H1 (cell line): ENCODE results near the gene JMJD8. TPM values are rescaled to one million over a fixed set of nuclear protein-coding genes. Genes with fewer than 3 reads are reported as not detected.

Source experiments
- CTCF ChIA-PET: fragments of 300-600 bp; sonication (Branson Sonifier 250); formaldehyde crosslinking; loops from one replicate; lab custom pipeline; 2021; ENCODE audit not compliant: partially characterized antibody; lab: Charles Lee
- POLR2A ChIA-PET: fragments of 300-600 bp; sonication (Branson Sonifier 250); formaldehyde crosslinking; loops from one replicate; lab custom pipeline; 2021; ENCODE audit warnings: inconsistent platforms; ENCODE audit not compliant: partially characterized antibody; lab: Charles Lee
- DNase-seq, 2 experiments: peaks; one replicate each; pipeline versions ENCODE4 v3.0.0 to v3.0.0-alpha.2; 2010 to 2022; ENCODE audit warnings: low spot score in 2 of 2, low read depth in 1 of 2, mixed read lengths in 1 of 2
- FAIRE-seq: peaks from 2 replicates; lab custom pipeline; 2011; peaks lifted over from hg19 to GRCh38; lab: Jason Lieb, UNC
- H2AFZ ChIP-seq: 2 replicates; pipeline ENCODE4 v1.8.1; 2012; ENCODE audit warnings: low read length, inconsistent platforms
- H2AK5ac ChIP-seq: 2 replicates; pipeline ENCODE4 v1.6.1; 2013; ENCODE audit warnings: low read depth, low read length
- H2BK120ac ChIP-seq: replicated peaks from 2 replicates; pipeline ENCODE3; 2013; ENCODE audit warnings: low read depth, low read length, inconsistent platforms
- H2BK12ac ChIP-seq: 2 replicates; pipeline ENCODE4 v1.6.1; 2013; ENCODE audit warnings: low read depth, low read length
- H2BK15ac ChIP-seq: 2 replicates; pipeline ENCODE4 v1.6.1; 2013; ENCODE audit warnings: low read length
- H2BK20ac ChIP-seq: 2 replicates; pipeline ENCODE4 v1.6.1; 2013; ENCODE audit warnings: low read length
- H2BK5ac ChIP-seq: 2 replicates; pipeline ENCODE4 v1.6.1; 2013; ENCODE audit warnings: low read depth, low read length
- H3K14ac ChIP-seq: 2 replicates; pipeline ENCODE4 v1.6.1; 2013; ENCODE audit warnings: inconsistent platforms; ENCODE audit not compliant: insufficient read length
- H3K18ac ChIP-seq: 2 replicates; pipeline ENCODE4 v1.6.1; 2013; ENCODE audit warnings: low read length; ENCODE audit errors: extremely low read depth
- H3K23ac ChIP-seq: 2 replicates; pipeline ENCODE4 v1.6.1; 2013; ENCODE audit warnings: inconsistent platforms; ENCODE audit not compliant: insufficient read length
- H3K23me2 ChIP-seq: 2 replicates; pipeline ENCODE4 v1.6.1; 2013; ENCODE audit warnings: low read depth, low read length
- H3K27ac ChIP-seq: 2 replicates; pipeline ENCODE4 v1.6.1; 2011; ENCODE audit warnings: low read depth, low read length, inconsistent platforms
- H3K27me3 ChIP-seq, 4 experiments: replicated peaks in 1 of 4; 1 replicate in 1 of 4; 2 replicates in 3 of 4; pipeline versions ENCODE4 v1.6.1 to v1.8.1; 2011 to 2013; ENCODE audit warnings: low read length in 3 of 4, mild to moderate bottlenecking in 3 of 4, inconsistent platforms in 2 of 4, mixed read lengths in 2 of 4, moderate library complexity in 1 of 4; ENCODE audit not compliant: control insufficient read depth in 3 of 4, insufficient read depth in 3 of 4; ENCODE audit errors: extremely low read depth in 1 of 4
- H3K36me3 ChIP-seq, 4 experiments: 2 replicates each; pipeline versions ENCODE4 v1.6.1 to v1.8.1; 2011 to 2013; ENCODE audit warnings: mild to moderate bottlenecking in 4 of 4, low read length in 3 of 4, moderate library complexity in 2 of 4, control low read depth in 1 of 4, inconsistent platforms in 1 of 4; ENCODE audit not compliant: insufficient read depth in 4 of 4, control insufficient read depth in 2 of 4
- H3K4ac ChIP-seq: replicated peaks from 2 replicates; pipeline ENCODE3; 2013; ENCODE audit warnings: low read length, low read depth, mixed read lengths, inconsistent platforms; ENCODE audit not compliant: insufficient read length
- H3K4me1 ChIP-seq, 4 experiments: replicated peaks in 1 of 4; 1 replicate in 1 of 4; 2 replicates in 3 of 4; pipeline versions ENCODE4 v1.6.1 to v1.8.1; 2011 to 2013; ENCODE audit warnings: low read length in 3 of 4, inconsistent platforms in 2 of 4, mixed read lengths in 1 of 4; ENCODE audit not compliant: insufficient read depth in 4 of 4, control insufficient read depth in 3 of 4
- H3K4me2 ChIP-seq, 2 experiments: 2 replicates each; pipeline versions ENCODE4 v1.6.1 to v1.8.1; 2011 to 2013; ENCODE audit warnings: low read depth in 2 of 2, low read length in 2 of 2, control low read depth in 1 of 2, inconsistent platforms in 1 of 2, mild to moderate bottlenecking in 1 of 2; ENCODE audit not compliant: insufficient read depth in 1 of 2
- H3K4me3 ChIP-seq, 4 experiments: fragments of 200-600, 300-600 bp in 1 of 4; sonication (generic), shearing (Covaris generic), sonication (Bioruptor Twin) in 1 of 4; 2 replicates each; pipeline versions ENCODE4 v1.5.1 to v1.8.1; 2011 to 2016; ENCODE audit warnings: low read length in 4 of 4, low read depth in 3 of 4, control low read depth in 2 of 4, inconsistent platforms in 2 of 4, mild to moderate bottlenecking in 2 of 4, mixed read lengths in 1 of 4, moderate library complexity in 1 of 4; ENCODE audit not compliant: insufficient read depth in 2 of 4; ENCODE audit errors: extremely low read depth in 1 of 4
- H3K56ac ChIP-seq: replicated peaks from 2 replicates; pipeline ENCODE3; 2013; ENCODE audit warnings: low read depth, mild to moderate bottlenecking, mixed read lengths, low read length, inconsistent platforms; ENCODE audit not compliant: insufficient read length
- H3K79me1 ChIP-seq: 2 replicates; pipeline ENCODE4 v1.6.1; 2013; ENCODE audit warnings: low read depth, low read length, control low read depth
- H3K79me2 ChIP-seq, 2 experiments: 2 replicates each; pipeline versions ENCODE4 v1.6.1 to v1.8.1; 2012 to 2013; ENCODE audit warnings: low read length in 2 of 2, mild to moderate bottlenecking in 2 of 2, inconsistent platforms in 1 of 2; ENCODE audit not compliant: insufficient read depth in 2 of 2, control insufficient read depth in 1 of 2
- H3K9ac ChIP-seq, 4 experiments: replicated peaks in 1 of 4; 1 replicate in 1 of 4; 2 replicates in 3 of 4; pipeline versions ENCODE4 v1.6.1 to v1.8.1; 2011 to 2013; ENCODE audit warnings: low read depth in 3 of 4, low read length in 3 of 4, control low read depth in 2 of 4, mild to moderate bottlenecking in 2 of 4, moderate library complexity in 2 of 4, inconsistent platforms in 1 of 4; ENCODE audit errors: extremely low read depth in 1 of 4
- H3K9me3 ChIP-seq, 2 experiments: 2 replicates each; pipeline versions ENCODE4 v1.6.1 to v1.8.1; 2012 to 2013; ENCODE audit warnings: mild to moderate bottlenecking in 2 of 2, moderate library complexity in 2 of 2, control low read depth in 1 of 2, inconsistent platforms in 1 of 2, low read depth in 1 of 2, low read length in 1 of 2, mixed read lengths in 1 of 2; ENCODE audit not compliant: insufficient read depth in 2 of 2
- H4K20me1 ChIP-seq, 2 experiments: replicated peaks in 1 of 2; 2 replicates each; pipeline versions ENCODE3 to v1.8.1; 2011 to 2013; ENCODE audit warnings: inconsistent platforms in 2 of 2, low read length in 2 of 2, mild to moderate bottlenecking in 1 of 2; ENCODE audit not compliant: insufficient read depth in 2 of 2, control insufficient read depth in 1 of 2
- H4K5ac ChIP-seq: 2 replicates; pipeline ENCODE4 v1.6.1; 2013; ENCODE audit warnings: low read length, low read depth, mixed read lengths, inconsistent platforms; ENCODE audit not compliant: insufficient read length
- H4K8ac ChIP-seq: 2 replicates; pipeline ENCODE4 v1.8.0; 2013; ENCODE audit warnings: mild to moderate bottlenecking, moderate library complexity, low read length, inconsistent platforms; ENCODE audit not compliant: insufficient read depth; ENCODE audit errors: extremely low read depth
- H4K91ac ChIP-seq: replicated peaks from 2 replicates; pipeline ENCODE3; 2013; ENCODE audit warnings: low read length, mixed read lengths, inconsistent platforms; ENCODE audit not compliant: insufficient read length
- RAD21 ChIP-seq, 2 experiments: IDR thresholded peaks in 1 of 2; conservative IDR thresholded peaks in 1 of 2; 2 replicates each; pipeline ENCODE4 v1.6.1; 2011; ENCODE audit warnings: low read depth in 2 of 2, low read length in 2 of 2, improper control_type of control experiment in 1 of 2, inconsistent platforms in 1 of 2, mild to moderate bottlenecking in 1 of 2, moderate library complexity in 1 of 2
- RBBP5 ChIP-seq: IDR thresholded peaks from 2 replicates; pipeline ENCODE4 v1.7.1; 2012; ENCODE audit warnings: low read depth, mild to moderate bottlenecking, inconsistent platforms, low read length, moderate library complexity, borderline replicate concordance
- WGBS, 2 experiments: shearing (Covaris generic) in 1 of 2; methylation state at CpG; one replicate each; pipeline versions ENCODE4 v1.1.6 to v1.1.7; 2013 to 2015; ENCODE audit warnings: low lambda C conversion rate in 2 of 2, mixed read lengths in 2 of 2, inconsistent platforms in 1 of 2, low coverage in 1 of 2, missing lambda C conversion rate in 1 of 2; ENCODE audit not compliant: insufficient replicate concordance in 2 of 2, insufficient coverage in 1 of 2, insufficient read length in 1 of 2; ENCODE audit errors: extremely low coverage in 1 of 2, missing lambda C conversion rate in 1 of 2; 5-methylcytosine and 5-hydroxymethylcytosine counted together
- polyA plus RNA-seq, 7 experiments: library from polyadenylated mRNA; depleted of rRNA in 3 of 7; stranded (reverse) in 5 of 7; unstranded in 2 of 7; fragments of >200 nt in 5 of 7; fragments of 200-250 nt in 2 of 7; gene quantifications; 1 replicate in 5 of 7; 2 replicates in 1 of 7; 4 replicates in 1 of 7; pipeline versions ENCODE4 v1.2.1 to v1.2.3, GENCODE V29; 2011 to 2013; ENCODE audit warnings: missing spikeins in 2 of 7, mixed read lengths in 2 of 7
- total RNA-seq: library from RNA; stranded (reverse); fragmentation: NEBNext Ultra II Directional; extraction: Animal tissue kit (Norgen Biotek cat#: 25700); gene quantifications from 2 replicates; pipeline ENCODE4 v1.2.1, GENCODE V29; 2021
- TF ChIP-seq, protein P1 (sequence below), 3 experiments: IDR thresholded peaks; 1 replicate in 2 of 3; 2 replicates in 1 of 3; pipeline versions ENCODE4 v1.5.1 to v1.6.1; 2011; ENCODE audit warnings: low read length in 3 of 3, mild to moderate bottlenecking in 3 of 3, inconsistent platforms in 2 of 3, low read depth in 1 of 3, moderate library complexity in 1 of 3; ENCODE audit not compliant: insufficient read depth in 1 of 3; ENCODE audit errors: control extremely low read depth in 1 of 3

The JMJD8 gene
- total and polyA plus RNA-seq, 2 of the 8 experiments (the other 6 are each of a cell fraction or from before 2014, with no cell fraction given) = 46.4 to 87.4 TPM

DNA sequence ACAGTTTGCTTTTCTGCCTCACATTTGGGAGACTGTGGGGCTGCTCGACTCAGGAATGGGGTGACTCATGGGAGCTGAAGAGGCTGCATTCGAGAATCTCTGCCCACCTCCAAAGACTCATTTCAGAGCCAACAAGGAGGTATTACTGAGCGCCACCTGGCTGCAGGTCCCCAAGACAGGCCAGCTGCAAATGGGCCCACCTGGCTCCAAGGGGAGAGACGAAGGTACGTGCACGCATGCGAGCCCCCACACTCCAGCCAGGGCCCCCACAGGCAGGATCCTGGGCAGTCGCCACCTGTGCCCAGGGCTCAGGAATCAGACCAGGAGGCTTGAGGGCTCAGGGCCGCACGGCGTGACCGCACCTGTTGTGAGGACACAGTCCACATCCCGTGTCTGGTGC lies 48.8 kb upstream of the JMJD8 start:
- POLR2A ChIA-PET = interaction anchor here (0.8 to 23.0 kb wide), 5 partner anchors 16 to 68 kb away, joined by 3 to 353 read pairs (median 3); partner anchors contain the start of genes ANTKMT, CCDC78, HAGHL and METRN
- CTCF ChIA-PET = interaction anchor here (0.8 to 35.8 kb wide), 9 partner anchors 3 to 440 kb away, joined by 3 to 977 read pairs (median 4); partner anchors contain the start of genes ANTKMT, CCDC78, CHTF18 and CIAO3
- peaks cover 2 to 11% of the 10 kb centered on the region in 2 experiments for H4K20me1 ChIP-seq
- no peak overlapping the region for H4K8ac ChIP-seq
- H3K56ac ChIP-seq = no peak overlapping the region
- TF ChIP-seq, protein P1, sequence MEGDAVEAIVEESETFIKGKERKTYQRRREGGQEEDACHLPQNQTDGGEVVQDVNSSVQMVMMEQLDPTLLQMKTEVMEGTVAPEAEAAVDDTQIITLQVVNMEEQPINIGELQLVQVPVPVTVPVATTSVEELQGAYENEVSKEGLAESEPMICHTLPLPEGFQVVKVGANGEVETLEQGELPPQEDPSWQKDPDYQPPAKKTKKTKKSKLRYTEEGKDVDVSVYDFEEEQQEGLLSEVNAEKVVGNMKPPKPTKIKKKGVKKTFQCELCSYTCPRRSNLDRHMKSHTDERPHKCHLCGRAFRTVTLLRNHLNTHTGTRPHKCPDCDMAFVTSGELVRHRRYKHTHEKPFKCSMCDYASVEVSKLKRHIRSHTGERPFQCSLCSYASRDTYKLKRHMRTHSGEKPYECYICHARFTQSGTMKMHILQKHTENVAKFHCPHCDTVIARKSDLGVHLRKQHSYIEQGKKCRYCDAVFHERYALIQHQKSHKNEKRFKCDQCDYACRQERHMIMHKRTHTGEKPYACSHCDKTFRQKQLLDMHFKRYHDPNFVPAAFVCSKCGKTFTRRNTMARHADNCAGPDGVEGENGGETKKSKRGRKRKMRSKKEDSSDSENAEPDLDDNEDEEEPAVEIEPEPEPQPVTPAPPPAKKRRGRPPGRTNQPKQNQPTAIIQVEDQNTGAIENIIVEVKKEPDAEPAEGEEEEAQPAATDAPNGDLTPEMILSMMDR (IDR thresholded peaks at IDR 0.05; ENCODE audit: control extremely low read depth in 1 of 3, insufficient read depth in 1 of 3, low read depth in 1 of 3, low read length in 3 of 3) = peak in 2 of 3 experiments; percentile 54 to 58; a peak in 3 of 4 replicates
- TF ChIP-seq RBBP5 (no peak), RAD21 (IDR thresholded peaks at IDR 0.05 in 1 of 2, conservative IDR thresholded peaks at IDR 0.05 in 1 of 2; ENCODE audit: low read depth in 2 of 2, low read length in 2 of 2) (peak; percentile 14 to 42; a peak in 3 of 4 replicates)
- H3K27me3 ChIP-seq = no peaks in the 10 kb centered on the region
- no peaks in the 10 kb centered on the region for H3K79me2 ChIP-seq
- H3K79me1 ChIP-seq = no peaks in the 10 kb centered on the region
- no peak overlapping the region for H3K27ac ChIP-seq
- H3K4me2 ChIP-seq = no peak overlapping the region
- no peak overlapping the region for H3K18ac ChIP-seq
- WGBS, 2 experiments = 92% methylated on average over 13 of the region's 13 CpGs; no CpG with 5 or more reads in 1 of the 2 experiments
- H4K91ac ChIP-seq = no peak overlapping the region
- H2BK15ac ChIP-seq = no peak overlapping the region
- no peak overlapping the region for H2BK20ac ChIP-seq
- no peak overlapping the region for H2AK5ac ChIP-seq
- H3K23me2 ChIP-seq = peaks cover 7% of the 10 kb centered on the region; the same call in 1 of the 2 replicates
- H2BK5ac ChIP-seq = no peak overlapping the region
- H3K4me1 ChIP-seq = peaks cover 0 to 2% (median 0%) of the 10 kb centered on the region in 4 experiments; a peak in 2 of 7 replicates
- no peak overlapping the region for H3K4me3 ChIP-seq
- H3K4ac ChIP-seq = no peak overlapping the region
- FAIRE-seq (no peak), DNase-seq (no peak)
- no peak overlapping the region for H2BK120ac ChIP-seq
- peaks cover 0 to 3% (median 2%) of the 10 kb centered on the region in 4 experiments; a peak in 2 of 8 replicates for H3K36me3 ChIP-seq
- H2AFZ ChIP-seq = no peak overlapping the region
- no peak overlapping the region for H2BK12ac ChIP-seq
- H3K14ac ChIP-seq = no peak overlapping the region
- no peak overlapping the region for H3K9ac ChIP-seq
- H3K23ac ChIP-seq = no peak overlapping the region
- H4K5ac ChIP-seq = no peak overlapping the region
- no peaks in the 10 kb centered on the region for H3K9me3 ChIP-seq
